CD4-positive, alpha-beta T cell treated with Interleukin-15 for 1 hour (primary cell): ENCODE measurements around the gene TPST1.
"Not testable (repeated sequence)": the region's sequence is repeated elsewhere in the genome, so short reads cannot be mapped to it uniquely, and the experiment has no call there.

ENCODE experiments used
- DNase-seq: peaks from one replicate; pipeline ENCODE4 v3.0.0-alpha.2; 2020

The TPST1 gene

DNA sequence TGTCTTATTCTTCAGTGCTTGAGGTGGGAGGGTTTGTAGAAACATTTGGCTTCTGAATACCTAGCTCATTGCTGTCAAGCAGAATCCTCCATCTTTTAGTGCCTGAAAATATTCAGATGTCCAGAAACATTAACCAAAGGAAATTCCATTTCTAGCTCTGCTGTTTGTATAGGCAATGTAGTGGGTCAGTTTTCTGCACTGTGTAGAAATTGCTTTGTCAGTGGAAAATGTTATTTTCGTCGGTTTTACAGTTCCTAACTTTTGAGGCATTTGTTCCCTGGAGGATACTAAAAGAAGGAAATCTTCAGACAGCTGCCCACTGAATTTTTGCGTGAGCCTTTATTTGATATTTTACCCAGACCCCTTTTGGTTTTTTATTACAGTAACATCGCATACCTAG, 143.4 kb downstream of the TPST1 start:
- no peak for DNase-seq

DNA sequence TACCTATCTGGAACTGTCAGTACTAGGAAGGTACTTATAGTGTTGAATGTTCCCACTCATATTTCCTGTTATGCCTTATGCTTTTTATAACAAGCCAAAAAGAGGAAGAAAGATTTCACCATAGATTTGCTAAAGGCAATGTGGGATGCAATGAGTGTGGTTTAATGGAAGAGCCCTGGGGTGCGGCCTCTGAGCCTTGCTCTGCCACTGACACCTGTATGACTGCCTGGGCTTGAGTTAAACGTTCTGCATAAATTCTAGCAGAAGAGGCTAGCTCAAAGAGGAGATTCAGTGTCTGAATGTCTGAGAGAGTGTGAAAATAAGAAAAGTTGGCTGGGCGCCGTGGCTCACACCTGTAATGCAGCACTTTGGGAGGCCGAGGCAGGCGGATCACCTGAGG, 143.8 kb downstream of the TPST1 start:
- DNase-seq, result no peak

DNA sequence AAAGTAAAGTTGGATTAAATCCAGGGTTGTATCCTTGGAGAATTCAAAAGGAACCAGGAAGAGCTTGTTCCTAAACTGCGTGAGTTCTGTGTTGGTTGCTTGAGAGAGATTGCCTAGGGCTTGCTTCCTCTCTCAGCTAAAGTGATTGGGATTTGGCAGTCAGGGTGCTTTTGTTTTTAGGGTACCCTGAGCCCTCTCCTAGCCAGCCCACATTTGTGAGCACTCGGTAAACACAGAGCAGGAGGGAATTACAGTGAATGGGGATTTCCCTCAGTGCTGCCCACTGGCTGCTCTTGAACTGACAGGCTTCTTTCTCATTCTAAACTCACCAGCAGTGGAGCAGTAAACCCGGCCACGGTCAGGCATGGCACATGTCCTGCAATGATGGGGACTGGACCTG, 146.9 kb downstream of the TPST1 start:
- no peak for DNase-seq

DNA sequence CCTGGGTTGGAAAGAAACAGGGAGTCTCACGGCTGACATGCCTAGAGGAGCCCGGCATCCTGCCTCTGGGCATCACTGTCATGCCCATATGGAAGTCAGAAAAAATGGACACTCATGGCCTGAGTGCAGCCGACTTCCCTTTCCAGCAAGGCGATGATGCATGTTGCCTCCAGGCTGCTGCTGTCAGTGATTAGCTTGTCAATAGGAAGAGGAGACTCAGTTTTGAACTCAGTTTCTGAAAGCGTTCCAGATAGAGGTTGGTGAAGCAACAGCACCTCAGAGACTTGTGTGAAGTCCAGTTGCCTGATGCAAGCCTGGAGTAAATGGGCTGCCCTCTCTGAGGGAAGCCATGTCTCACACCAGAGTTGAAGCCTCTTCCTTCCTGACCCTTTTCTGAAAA, 148.4 kb downstream of the TPST1 start:
- no peak for DNase-seq

DNA sequence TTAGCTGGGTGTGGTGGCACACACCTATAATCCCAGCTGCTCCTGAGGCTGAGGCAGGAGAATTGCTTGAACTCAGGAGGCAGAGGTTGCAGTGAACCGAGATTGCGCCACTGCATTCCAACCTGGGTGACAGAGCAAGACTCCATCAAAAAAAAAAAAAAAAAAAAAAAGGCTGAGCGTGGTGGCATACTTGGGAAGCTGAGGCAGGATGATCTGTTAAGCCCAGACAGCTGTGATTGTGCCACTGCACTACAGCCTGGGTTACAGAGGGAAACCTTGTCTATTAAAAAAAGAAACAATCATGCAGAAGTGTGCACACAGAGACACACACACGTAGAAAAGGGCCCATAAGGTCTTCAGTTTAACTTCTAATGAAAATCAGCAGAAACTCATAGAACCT, 150.6 kb downstream of the TPST1 start:
- no peak for DNase-seq

DNA sequence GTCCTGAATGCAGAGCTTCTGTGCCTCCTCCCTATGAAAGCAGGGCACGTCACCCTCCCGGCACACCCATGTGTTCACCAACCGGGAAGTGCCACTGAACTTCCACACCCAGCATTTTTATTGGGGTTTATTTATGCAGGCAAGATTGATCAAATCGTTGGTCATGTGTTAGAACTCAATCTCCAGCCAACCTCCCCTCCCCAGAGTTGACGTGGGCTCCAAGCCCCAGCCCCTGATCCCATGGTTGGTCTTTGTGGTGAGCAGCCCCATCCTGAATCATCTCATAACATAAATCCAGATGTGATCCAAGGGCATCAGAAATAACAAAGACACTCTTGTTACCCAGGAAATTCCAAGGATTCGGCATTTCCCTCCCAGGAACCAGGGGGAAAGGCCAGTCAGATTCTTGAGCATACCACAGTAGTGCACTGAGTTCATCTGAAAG, 151.2 kb downstream of the TPST1 start:
- DNase-seq, result no peak

DNA sequence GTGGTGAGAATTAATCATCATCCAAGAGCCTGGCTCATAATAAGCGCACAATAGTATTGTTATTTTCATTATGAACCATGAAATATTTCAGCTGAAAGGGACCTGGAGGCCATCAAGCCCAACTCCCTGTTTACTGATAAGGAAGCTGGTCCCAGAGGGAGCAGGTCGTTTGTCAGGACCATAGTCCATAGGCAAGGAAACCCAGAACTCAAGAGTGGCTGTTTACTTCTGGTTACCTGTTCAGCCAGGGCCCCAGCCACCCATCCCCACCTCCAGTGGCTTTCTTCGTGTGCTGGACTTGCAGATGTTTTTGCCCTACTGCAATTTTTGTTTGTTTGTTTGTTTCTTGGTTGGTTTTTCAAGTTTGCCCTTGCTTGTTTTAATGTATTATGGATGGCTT, 152.0 kb downstream of the TPST1 start:
- no peak for DNase-seq

DNA sequence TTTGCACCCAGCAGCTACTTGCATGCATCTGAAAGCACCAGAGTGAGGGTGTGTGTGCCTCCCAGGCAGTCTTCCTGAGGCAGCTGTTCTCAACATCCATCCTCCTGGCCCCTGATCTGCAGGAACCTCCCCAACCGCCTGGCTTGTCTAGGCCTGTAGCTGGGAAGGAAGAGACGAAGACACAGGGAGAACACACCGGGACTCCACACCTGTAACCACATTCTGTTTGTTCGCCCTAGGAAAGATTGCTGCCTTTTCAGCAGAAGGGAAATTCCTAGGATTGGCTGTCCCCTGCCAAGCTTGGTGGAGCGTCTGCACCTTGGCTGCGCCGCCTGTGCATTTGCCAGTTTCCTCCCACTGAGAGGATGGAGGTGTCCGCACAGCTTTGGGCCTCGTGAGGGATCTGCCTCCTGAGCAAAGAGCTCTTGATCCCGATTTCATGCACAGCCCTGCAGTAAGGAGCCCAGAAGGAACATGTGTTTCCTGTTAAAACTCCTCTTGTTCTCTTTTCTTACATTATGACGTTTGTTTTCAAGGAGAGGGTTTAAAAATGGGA, 154.6 kb downstream of the TPST1 start:
- no peak for DNase-seq

DNA sequence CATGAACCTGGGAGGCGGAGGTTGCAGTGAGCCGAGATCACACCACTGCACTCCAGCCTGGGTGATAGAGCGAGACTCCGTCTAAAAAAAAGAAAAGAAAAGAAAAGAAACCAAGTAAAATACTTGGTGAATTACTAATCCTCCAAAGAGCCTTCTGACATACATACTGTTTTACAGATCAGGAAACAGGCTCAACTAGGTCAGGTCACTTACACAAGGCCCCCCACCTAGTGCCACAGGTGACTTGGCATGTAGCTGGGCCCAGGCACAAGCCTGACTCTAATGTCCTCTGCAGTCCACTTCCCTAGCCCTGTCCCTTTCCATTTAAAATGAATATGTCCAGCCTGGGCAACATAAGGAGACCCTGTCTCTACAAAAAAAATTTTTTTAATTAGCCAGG, 157.0 kb downstream of the TPST1 start:
- DNase-seq, result no peak

DNA sequence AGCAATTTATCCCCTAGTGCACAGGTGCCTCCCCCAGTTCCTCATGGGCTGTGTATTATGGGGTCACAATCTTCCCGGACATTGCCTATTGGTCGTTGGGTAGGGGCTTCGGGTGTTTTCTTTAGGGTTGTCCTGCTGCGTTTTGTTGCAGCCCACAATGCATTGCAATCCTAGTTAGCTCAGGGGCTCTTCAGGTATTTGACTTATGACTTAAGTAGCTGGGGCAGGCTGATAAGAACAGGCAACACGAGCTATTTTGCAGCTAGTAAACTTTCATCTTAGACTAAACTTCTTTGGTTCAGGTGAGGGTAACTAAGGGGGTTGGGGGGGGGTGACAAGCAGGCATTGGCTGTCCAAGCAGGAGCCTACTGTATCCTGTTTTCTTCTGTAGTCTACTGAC, 158.5 kb downstream of the TPST1 start:
- DNase-seq, result no peak

DNA sequence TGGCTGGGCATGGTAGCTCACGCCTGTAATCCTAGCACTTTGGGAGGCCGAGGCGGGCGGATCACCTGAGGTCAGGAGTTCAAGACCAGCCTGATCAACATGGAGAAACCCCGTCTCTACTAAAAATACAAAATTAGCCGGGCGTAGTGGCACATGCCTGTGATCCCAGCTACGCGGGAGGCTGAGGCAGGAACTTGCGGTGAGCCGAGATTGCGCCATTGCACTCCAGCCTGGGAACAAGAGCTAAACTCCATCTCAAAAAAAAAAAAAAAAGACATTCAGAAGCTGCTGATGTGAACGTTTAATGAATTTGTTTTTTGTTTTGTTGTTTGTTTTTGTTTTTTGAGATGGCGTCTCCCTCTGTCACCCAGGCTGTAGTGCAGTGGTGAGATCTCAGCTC, 159.9 kb downstream of the TPST1 start:
- DNase-seq, result not testable (repeated sequence)

DNA sequence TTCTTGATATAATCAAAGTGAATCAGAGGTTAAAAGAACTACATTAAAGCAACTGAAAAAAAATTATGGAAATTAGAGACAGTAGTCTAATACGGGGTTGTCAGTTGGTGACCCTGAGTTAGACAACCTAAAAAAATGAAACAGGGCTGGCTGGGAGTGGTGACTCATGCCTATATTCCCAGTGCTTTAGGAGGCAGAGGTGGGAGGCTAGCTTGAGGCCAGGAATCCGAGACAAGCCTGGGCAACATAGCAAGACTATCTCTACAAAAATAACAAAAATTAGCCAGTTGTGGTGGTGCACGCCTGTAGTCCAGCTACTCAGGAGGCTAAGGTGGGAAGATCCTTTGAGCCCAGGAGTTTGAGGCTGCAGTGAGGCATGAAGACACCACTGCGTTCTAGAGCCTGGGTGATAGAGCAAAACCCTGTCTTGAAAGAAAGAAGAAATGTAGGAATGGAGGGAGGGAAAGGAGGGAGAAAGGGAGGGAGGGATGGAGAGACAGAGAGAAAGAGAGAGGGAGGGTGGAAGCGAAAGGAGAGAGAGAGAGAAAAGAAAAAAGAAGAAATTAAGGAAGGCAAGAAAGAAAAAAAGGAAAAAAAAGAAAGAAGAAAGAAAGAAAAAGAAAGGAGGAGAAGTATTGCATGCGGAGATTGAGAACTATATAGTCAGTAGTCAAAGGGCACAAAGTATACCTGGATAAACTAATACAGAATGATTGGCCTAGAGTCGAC, 166.1 kb downstream of the TPST1 start:
- DNase-seq, result no peak

DNA sequence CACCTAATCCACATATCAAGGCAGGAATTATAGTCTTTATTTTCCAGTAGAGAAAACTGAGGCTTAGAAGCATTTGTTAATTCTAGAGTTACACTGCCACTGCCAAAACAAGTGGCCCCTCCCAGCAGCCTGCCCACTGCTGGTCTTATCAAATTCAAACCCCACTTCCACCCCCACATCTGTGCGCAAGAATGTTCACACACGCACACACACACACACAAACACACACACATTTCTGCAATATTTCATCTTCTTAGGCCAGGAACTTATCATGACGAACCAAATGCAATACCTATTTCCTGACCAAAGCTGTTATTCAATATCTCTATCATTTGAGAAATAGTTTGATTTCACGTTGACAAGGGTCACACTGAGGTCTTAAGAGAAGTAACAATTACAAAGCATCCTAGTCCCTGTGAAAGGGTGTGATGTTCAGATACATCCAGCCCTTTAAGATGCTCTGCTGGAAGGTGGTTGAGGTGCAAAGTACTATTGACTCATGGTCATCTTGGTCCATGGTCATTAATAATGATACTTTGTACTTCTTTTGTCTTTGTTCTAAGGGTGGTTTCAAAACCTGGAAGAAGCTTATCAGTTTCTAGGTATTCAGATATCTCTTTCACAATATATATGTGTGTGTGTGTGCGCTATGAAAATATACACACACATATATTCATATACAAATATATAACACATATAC, 169.2 kb downstream of the TPST1 start:
- not testable (repeated sequence) for DNase-seq

DNA sequence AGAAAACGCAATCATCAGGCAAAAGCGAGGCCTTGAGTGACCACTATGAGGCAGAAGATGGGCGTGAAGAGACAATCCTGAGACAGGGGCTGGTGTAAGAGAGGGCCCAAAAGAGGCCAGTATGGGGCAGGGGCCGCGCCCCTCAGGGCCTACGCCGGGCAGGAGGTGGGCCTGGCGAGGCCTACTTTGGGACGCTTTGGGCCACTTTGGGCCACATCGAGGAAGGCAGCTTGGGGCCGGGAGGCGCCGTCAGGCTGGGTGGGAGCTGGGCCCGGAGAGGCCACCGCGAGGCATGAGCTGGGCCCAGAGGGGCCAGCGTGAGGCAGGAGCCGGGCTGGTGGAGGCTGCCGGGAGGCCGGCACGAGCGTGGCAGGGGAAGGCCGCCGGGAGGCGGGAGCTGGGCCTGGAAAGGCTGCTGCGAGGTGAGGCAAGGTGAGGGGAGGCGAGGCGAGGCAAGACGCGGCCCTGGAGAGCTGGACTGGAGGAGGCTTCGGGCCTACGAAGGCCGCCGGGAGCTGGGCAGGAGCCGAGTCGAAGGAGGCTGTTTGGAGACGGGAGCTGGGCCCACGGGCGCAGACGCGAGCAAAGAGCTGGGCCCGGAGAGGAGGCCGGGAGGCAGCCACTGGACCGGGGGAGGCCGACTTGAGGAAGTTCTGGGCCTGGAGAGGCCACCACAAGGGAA, 171.3 kb downstream of the TPST1 start:
- no peak for DNase-seq

DNA sequence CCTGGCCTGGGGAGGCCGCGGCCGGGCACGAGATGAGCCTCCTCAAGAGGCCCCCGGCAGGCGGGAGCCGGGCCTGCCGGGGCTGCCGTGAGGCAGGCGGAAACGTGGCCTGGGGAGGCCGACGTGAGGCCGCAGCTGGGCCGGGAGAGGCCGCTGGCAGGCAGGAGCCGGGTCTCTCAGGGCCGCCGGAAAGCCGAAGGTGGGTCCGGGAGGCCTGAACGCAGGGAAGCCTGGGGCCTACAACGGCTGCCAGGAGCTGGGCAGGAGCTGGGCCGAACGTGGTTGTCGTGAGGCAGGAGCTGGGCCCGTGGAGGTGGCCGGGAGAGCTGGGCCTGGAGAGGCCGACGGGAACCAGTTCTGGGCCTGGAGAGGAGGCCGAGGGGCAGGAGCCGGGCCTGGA, 171.9 kb downstream of the TPST1 start:
- DNase-seq, result no peak

DNA sequence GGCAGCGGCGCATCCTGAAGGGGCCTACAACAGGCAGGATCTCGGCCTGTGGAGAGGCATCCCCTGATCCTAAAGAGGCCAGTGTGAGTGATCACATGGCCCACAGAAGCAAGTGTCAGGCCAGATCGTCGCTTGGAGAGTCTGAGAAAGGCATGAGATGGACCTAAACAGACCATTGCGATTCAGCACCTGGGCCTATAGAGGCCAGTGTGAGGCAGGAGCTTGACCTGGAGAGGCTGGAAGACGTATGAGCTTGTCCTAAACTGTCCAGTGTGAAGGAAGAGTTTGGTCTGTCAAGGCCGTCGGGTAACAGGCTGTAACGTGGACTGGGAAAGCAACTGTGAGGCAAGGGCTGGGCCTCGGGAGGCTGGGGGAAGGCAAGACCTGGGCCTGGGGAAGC, 172.6 kb downstream of the TPST1 start:
- no peak for DNase-seq

DNA sequence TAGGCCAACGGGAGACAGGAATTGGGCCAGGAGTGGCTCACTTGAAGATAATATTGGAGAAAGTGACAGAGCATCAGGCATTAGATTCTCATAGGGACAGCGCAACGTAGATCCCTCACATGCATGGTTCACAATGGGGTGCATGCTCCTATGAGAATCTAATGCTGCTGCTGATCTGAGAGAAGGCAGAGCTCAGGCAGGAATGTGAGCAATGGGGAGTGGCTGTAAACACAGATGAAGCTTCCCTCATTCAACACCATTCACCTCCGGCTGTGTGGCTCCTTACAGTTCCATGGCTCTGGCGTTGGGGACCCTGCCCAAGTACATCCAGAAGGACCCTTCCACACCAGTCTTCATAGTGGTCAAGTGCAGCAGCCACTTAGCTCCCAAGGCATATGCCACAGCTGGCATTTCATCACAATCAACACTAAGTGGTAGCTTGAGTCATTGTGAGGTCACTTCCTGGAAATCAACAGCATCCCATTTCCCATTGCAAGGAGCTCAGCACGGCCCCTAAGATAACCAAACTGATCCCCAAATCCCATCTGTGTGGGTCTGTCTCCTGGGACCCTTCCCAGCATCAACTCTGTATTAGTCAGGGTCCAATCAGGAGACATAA, 174.5 kb downstream of the TPST1 start:
- no peak for DNase-seq

DNA sequence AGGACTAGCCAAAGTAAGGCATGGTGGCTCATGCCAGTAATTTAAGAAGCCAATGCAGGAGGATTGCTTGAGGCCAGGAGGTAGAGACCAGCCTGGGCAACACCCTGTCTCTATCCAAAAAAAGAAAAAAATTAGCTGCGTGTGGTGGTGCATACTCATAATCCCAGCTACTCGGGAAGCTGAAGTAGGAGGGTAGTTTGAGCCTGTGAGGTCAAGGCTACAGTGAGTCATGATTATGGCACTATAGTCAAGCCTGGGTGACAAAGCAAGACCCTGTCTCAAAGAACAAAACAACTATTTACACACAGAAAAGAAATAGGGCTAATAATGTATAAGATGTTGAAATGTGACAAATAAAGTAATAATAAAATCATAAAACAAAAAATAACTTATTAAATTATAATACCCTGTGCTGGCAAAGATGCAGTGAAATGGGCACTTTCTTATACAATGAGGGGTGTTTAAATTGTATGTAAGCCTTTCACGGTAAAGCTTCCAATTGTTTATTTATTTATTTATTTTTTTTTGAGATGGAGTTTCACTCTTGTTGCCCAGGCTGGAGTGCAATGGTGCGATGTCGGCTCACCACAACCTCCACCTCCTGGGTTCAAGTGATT, 175.2 kb downstream of the TPST1 start:
- no peak for DNase-seq

DNA sequence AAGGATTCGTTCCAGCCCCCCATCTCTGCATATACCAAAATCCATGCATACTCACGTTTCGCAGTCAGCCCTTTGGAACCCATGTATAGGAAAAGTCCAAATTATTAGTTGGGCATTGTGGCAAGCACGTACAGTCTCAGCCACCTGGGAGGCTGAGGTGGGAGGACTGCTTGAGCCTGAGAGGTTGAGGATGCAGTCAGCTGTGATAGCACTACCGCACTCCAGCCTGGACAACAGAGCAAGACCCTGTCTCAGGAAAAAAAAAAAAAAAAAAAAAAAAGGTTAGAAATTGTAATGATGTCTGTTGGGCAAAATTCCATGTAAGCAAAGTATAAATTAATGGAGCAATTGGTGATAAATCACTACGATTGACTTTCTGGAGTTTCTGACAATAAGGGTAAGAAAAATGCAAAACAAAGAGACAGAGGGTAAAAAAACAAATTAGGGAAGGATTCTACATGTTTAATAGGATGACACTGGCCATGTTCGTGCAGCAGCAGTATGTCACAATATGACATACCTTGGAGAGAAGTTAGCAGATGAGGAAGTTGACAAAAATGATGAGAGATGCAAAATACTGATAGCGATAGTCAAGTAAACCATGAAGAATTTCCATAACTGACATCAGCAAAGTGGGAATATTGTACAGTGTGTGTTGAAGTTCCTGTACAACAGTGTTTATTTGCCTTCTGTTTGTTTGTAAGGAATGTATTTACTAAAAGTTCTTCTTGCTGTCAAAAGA, 177.2 kb downstream of the TPST1 start:
- not testable (repeated sequence) for DNase-seq

DNA sequence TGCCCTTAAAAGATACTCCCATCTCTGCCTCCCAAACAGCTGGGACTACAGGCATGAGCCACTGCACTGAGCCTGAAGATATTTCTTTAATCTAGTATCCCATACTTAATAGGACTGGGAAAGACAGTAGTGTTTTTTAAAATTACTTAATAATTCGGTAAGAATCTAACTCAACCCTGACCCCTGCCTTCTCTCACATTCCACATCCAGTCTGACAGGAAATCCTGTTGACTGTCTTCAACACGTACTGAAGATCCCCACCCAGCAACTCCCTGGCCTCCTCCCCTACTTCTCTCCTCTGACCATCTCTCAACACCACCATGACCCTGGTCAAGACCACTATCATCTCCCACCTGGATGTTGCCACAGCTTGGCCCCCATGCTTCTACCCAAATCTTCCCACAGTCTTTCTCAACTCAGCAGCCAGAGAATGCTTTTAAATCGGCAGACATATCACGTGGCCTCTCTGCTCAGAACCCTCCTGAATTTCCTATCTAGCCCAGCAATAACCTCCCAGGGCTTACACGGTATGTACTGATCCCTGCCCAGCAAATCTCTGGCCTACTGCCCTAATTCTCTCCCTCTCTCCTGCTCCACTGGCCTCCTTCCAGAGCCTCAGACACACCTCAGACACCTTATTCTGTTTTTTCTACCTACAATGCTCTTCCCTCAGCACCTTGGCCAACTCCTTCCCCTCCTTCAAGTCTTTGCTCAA, 180.2 kb downstream of the TPST1 start:
- DNase-seq, result not testable (repeated sequence)

DNA sequence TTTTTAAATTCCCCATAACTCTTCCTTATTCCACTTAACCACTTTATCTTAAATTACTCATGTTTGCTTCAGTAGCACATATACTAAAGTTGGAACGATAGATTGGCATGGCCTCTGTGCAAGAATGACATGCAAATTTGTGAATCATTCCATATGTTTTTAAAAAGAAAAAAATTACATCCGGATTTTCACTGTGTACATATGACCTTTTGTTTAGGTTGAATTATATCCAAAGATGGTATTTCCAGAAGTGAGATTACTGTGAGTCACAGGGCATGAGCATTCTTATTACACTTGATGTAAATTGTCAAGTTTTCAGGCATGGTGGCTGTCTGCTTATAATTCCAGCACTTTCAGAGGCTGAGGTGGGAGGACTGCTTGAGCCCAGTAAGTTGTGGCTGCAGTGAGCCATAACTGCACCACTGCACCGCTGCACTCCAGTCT, 190.0 kb downstream of the TPST1 start:
- not testable (repeated sequence) for DNase-seq
